ENCODE results near the gene OR4S1. TPM values are rescaled to one million over a fixed set of nuclear protein-coding genes. Genes with fewer than 3 reads are reported as not detected.
"Not testable (repeated sequence)": the region's sequence is repeated elsewhere in the genome, so short reads cannot be mapped to it uniquely, and the experiment has no call there.

Gene OR4S1
- not detected for total RNA-seq

GRCh38 chr11:48305923-48306322, at the start of gene OR4S1:
TSS of gene OR4S1 (plus strand) at chr11:48306223. CDS start at chr11:48306223, 0 bp downstream.
- Mint-ChIP-seq H3K36me3 (ENCODE audit: low read depth) (no peaks in the 10 kb centered on the region), H3K9me3 (no peaks in the 10 kb centered on the region), H3K4me1 (no peaks in the 10 kb centered on the region), H3K4me3 (no peak within 1 kb of the TSS), H3K27ac (no peak within 1 kb of the TSS), H3K27me3 (no peaks in the 10 kb centered on the region)
- ATAC-seq (replicated peaks) = no peak

- H3K9me3 Mint-ChIP-seq = no peaks in the 10 kb centered on the region
- H3K36me3 Mint-ChIP-seq (ENCODE audit: low read depth) = no peaks in the 10 kb centered on the region
- no peak for ATAC-seq (replicated peaks)
- H3K4me1 Mint-ChIP-seq = no peaks in the 10 kb centered on the region
- peaks cover 11% of the 10 kb centered on the region for H3K27me3 Mint-ChIP-seq
- no peak overlapping the region for H3K4me3 Mint-ChIP-seq
- no peak overlapping the region for H3K27ac Mint-ChIP-seq
Measured at GRCh38 chr11:48261600-48261999, 44.4 kb upstream of the OR4S1 start.

GRCh38 chr11:48263423-48263911, 42.6 kb upstream of the OR4S1 start, which contains the start of gene OR4X1:
TSS of gene OR4X1 (plus strand) at chr11:48263861. CDS start at chr11:48263861, 0 bp downstream.
- no peaks in the 10 kb centered on the region for H3K36me3 Mint-ChIP-seq (ENCODE audit: low read depth)
- no peak for ATAC-seq (replicated peaks)
- no peaks in the 10 kb centered on the region for H3K4me1 Mint-ChIP-seq
- no peak within 1 kb of the TSS for H3K27ac Mint-ChIP-seq
- no peaks in the 10 kb centered on the region for H3K9me3 Mint-ChIP-seq
- H3K4me3 Mint-ChIP-seq = no peak within 1 kb of the TSS
- H3K27me3 Mint-ChIP-seq = no peaks in the 10 kb centered on the region

GRCh38 chr11:48270621-48271020, 35.4 kb upstream of the OR4S1 start:
- H3K4me3 Mint-ChIP-seq = no peak overlapping the region
- no peaks in the 10 kb centered on the region for H3K4me1 Mint-ChIP-seq
- H3K27ac Mint-ChIP-seq = no peak overlapping the region
- no peaks in the 10 kb centered on the region for H3K27me3 Mint-ChIP-seq
- no peaks in the 10 kb centered on the region for H3K9me3 Mint-ChIP-seq
- H3K36me3 Mint-ChIP-seq (ENCODE audit: low read depth) = no peaks in the 10 kb centered on the region
- no peak for ATAC-seq (replicated peaks)

GRCh38 chr11:48272606-48273005, 33.4 kb upstream of the OR4S1 start:
- no peaks in the 10 kb centered on the region for H3K4me1 Mint-ChIP-seq
- H3K36me3 Mint-ChIP-seq (ENCODE audit: low read depth) = no peaks in the 10 kb centered on the region
- no peak for ATAC-seq (replicated peaks)
- H3K27ac Mint-ChIP-seq = no peak overlapping the region
- no peaks in the 10 kb centered on the region for H3K9me3 Mint-ChIP-seq
- H3K27me3 Mint-ChIP-seq = no peaks in the 10 kb centered on the region
- no peak overlapping the region for H3K4me3 Mint-ChIP-seq

- Mint-ChIP-seq H3K27ac (no peak overlapping the region), H3K36me3 (ENCODE audit: low read depth) (no peaks in the 10 kb centered on the region), H3K4me1 (no peaks in the 10 kb centered on the region), H3K9me3 (no peaks in the 10 kb centered on the region), H3K4me3 (no peak overlapping the region), H3K27me3 (no peaks in the 10 kb centered on the region)
- peak; percentile 66 for ATAC-seq (replicated peaks)
Measured at GRCh38 chr11:48307760-48308386, 1.9 kb downstream of the OR4S1 start.

GRCh38 chr11:48313590-48313989, 7.6 kb downstream of the OR4S1 start:
- not testable (repeated sequence) for H3K9me3 Mint-ChIP-seq; H3K4me1 Mint-ChIP-seq; H3K4me3 Mint-ChIP-seq; H3K36me3 Mint-ChIP-seq (ENCODE audit: low read depth); H3K27ac Mint-ChIP-seq; ATAC-seq (replicated peaks)
- H3K27me3 Mint-ChIP-seq = peaks cover 11% of the 10 kb centered on the region

- H3K4me3 Mint-ChIP-seq; H3K27ac Mint-ChIP-seq; H3K9me3 Mint-ChIP-seq; H3K4me1 Mint-ChIP-seq; H3K36me3 Mint-ChIP-seq (ENCODE audit: low read depth); ATAC-seq (replicated peaks); H3K27me3 Mint-ChIP-seq: not testable (repeated sequence)
Measured at GRCh38 chr11:48319813-48320212, 13.8 kb downstream of the OR4S1 start.

- H3K4me1 Mint-ChIP-seq; H3K4me3 Mint-ChIP-seq; H3K27ac Mint-ChIP-seq; ATAC-seq (replicated peaks); H3K9me3 Mint-ChIP-seq; H3K36me3 Mint-ChIP-seq (ENCODE audit: low read depth); H3K27me3 Mint-ChIP-seq: not testable (repeated sequence)
Measured at GRCh38 chr11:48324620-48325019, 18.6 kb downstream of the OR4S1 start, which contains the start of gene OR4C3. TSS of gene OR4C3 (plus strand) at chr11:48324920. CDS start at chr11:48325022, 102 bp downstream.

GRCh38 chr11:48341466-48341865, 35.4 kb downstream of the OR4S1 start:
- Mint-ChIP-seq H3K4me1 (peaks cover 11% of the 10 kb centered on the region), H3K27ac (no peak overlapping the region), H3K27me3 (no peaks in the 10 kb centered on the region), H3K4me3 (peak overlapping the region; percentile 24), H3K9me3 (peaks cover 5% of the 10 kb centered on the region), H3K36me3 (ENCODE audit: low read depth) (no peaks in the 10 kb centered on the region)
- peak; percentile 34 for ATAC-seq (replicated peaks)

GRCh38 chr11:48342505-48342904, 36.5 kb downstream of the OR4S1 start:
- not testable (repeated sequence) for H3K27ac Mint-ChIP-seq; H3K27me3 Mint-ChIP-seq; H3K4me3 Mint-ChIP-seq; H3K9me3 Mint-ChIP-seq; H3K36me3 Mint-ChIP-seq (ENCODE audit: low read depth); ATAC-seq (replicated peaks)
- peaks cover 11% of the 10 kb centered on the region for H3K4me1 Mint-ChIP-seq

GRCh38 chr11:48346286-48346685, 40.3 kb downstream of the OR4S1 start:
- H3K27me3 Mint-ChIP-seq; H3K9me3 Mint-ChIP-seq; H3K27ac Mint-ChIP-seq; H3K36me3 Mint-ChIP-seq (ENCODE audit: low read depth); ATAC-seq (replicated peaks); H3K4me1 Mint-ChIP-seq: not testable (repeated sequence)
- peak overlapping the region; percentile 30 for H3K4me3 Mint-ChIP-seq

GRCh38 chr11:48354013-48354412, 48.0 kb downstream of the OR4S1 start:
- no peaks in the 10 kb centered on the region for H3K27me3 Mint-ChIP-seq
- no peak overlapping the region for H3K27ac Mint-ChIP-seq
- ATAC-seq (replicated peaks) = no peak
- H3K4me1 Mint-ChIP-seq = no peaks in the 10 kb centered on the region
- H3K36me3 Mint-ChIP-seq (ENCODE audit: low read depth) = no peaks in the 10 kb centered on the region
- H3K4me3 Mint-ChIP-seq = no peak overlapping the region
- peaks cover 8% of the 10 kb centered on the region for H3K9me3 Mint-ChIP-seq

- Mint-ChIP-seq H3K27ac (no peak overlapping the region), H3K4me1 (no peaks in the 10 kb centered on the region)
Measured at GRCh38 chr11:48354677-48355076, 48.7 kb downstream of the OR4S1 start.

More at GRCh38 chr11:48354677-48355076, 48.7 kb downstream of the OR4S1 start:
- Mint-ChIP-seq H3K27me3 (no peaks in the 10 kb centered on the region), H3K36me3 (ENCODE audit: low read depth) (no peaks in the 10 kb centered on the region), H3K9me3 (peaks cover 9% of the 10 kb centered on the region), H3K4me3 (no peak overlapping the region)
- no peak for ATAC-seq (replicated peaks)

Data from activated T-helper 17 cell treated with anti-CD3 and anti-CD28 coated beads, Interleukin-2, amount 50 U/mL, for 72 hours (primary cell).